Measurements from ENCODE around the gene LPAR1.

The LPAR1 gene

DNA sequence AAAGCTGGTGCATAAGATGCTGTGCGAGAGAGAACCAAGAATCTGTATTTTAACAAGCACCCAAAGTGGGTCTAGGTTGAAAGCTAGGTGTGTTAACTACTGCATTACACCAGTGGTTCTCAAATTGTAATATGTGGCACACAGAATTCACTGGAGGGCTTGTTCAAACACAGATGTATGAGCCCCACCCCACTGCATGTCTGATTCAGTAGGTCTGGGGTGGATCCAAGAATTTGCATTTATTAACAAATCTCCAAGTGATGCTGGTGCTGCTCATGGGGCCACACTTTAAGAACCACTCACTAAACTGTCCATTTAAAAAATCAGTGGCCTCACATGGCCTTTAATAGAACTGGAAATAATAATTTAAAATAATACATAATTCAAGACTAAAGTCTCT is 40.4 kb downstream of the LPAR1 start:
- Histone ChIP-seq H3K27ac (replicated peaks) (no peak overlapping the region), H3K27me3 (ENCODE audit: insufficient read depth, poor library complexity, severe bottlenecking) (no peaks in the 10 kb centered on the region), H3K4me3 (replicated peaks; ENCODE audit: insufficient read depth, low read length) (no peak overlapping the region)
- TF ChIP-seq, protein P1, sequence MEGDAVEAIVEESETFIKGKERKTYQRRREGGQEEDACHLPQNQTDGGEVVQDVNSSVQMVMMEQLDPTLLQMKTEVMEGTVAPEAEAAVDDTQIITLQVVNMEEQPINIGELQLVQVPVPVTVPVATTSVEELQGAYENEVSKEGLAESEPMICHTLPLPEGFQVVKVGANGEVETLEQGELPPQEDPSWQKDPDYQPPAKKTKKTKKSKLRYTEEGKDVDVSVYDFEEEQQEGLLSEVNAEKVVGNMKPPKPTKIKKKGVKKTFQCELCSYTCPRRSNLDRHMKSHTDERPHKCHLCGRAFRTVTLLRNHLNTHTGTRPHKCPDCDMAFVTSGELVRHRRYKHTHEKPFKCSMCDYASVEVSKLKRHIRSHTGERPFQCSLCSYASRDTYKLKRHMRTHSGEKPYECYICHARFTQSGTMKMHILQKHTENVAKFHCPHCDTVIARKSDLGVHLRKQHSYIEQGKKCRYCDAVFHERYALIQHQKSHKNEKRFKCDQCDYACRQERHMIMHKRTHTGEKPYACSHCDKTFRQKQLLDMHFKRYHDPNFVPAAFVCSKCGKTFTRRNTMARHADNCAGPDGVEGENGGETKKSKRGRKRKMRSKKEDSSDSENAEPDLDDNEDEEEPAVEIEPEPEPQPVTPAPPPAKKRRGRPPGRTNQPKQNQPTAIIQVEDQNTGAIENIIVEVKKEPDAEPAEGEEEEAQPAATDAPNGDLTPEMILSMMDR (IDR thresholded peaks at IDR 0.05; ENCODE audit: insufficient read depth, low read length): no peak
- TF ChIP-seq POLR2AphosphoS5 (IDR thresholded peaks at IDR 0.05; ENCODE audit: low read depth) (no peak), GABPA (IDR thresholded peaks at IDR 0.05; ENCODE audit: low read depth) (no peak), SPI1 (IDR thresholded peaks at IDR 0.05; ENCODE audit: borderline replicate concordance, low read depth) (no peak)
- TF ChIP-seq, protein P2, sequence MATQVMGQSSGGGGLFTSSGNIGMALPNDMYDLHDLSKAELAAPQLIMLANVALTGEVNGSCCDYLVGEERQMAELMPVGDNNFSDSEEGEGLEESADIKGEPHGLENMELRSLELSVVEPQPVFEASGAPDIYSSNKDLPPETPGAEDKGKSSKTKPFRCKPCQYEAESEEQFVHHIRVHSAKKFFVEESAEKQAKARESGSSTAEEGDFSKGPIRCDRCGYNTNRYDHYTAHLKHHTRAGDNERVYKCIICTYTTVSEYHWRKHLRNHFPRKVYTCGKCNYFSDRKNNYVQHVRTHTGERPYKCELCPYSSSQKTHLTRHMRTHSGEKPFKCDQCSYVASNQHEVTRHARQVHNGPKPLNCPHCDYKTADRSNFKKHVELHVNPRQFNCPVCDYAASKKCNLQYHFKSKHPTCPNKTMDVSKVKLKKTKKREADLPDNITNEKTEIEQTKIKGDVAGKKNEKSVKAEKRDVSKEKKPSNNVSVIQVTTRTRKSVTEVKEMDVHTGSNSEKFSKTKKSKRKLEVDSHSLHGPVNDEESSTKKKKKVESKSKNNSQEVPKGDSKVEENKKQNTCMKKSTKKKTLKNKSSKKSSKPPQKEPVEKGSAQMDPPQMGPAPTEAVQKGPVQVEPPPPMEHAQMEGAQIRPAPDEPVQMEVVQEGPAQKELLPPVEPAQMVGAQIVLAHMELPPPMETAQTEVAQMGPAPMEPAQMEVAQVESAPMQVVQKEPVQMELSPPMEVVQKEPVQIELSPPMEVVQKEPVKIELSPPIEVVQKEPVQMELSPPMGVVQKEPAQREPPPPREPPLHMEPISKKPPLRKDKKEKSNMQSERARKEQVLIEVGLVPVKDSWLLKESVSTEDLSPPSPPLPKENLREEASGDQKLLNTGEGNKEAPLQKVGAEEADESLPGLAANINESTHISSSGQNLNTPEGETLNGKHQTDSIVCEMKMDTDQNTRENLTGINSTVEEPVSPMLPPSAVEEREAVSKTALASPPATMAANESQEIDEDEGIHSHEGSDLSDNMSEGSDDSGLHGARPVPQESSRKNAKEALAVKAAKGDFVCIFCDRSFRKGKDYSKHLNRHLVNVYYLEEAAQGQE (IDR thresholded peaks at IDR 0.05; ENCODE audit: insufficient replicate concordance, low read depth): no peak
- no peak for DNase-seq (ENCODE audit: low read depth in 1 of 2, low spot score in 1 of 2)

DNA sequence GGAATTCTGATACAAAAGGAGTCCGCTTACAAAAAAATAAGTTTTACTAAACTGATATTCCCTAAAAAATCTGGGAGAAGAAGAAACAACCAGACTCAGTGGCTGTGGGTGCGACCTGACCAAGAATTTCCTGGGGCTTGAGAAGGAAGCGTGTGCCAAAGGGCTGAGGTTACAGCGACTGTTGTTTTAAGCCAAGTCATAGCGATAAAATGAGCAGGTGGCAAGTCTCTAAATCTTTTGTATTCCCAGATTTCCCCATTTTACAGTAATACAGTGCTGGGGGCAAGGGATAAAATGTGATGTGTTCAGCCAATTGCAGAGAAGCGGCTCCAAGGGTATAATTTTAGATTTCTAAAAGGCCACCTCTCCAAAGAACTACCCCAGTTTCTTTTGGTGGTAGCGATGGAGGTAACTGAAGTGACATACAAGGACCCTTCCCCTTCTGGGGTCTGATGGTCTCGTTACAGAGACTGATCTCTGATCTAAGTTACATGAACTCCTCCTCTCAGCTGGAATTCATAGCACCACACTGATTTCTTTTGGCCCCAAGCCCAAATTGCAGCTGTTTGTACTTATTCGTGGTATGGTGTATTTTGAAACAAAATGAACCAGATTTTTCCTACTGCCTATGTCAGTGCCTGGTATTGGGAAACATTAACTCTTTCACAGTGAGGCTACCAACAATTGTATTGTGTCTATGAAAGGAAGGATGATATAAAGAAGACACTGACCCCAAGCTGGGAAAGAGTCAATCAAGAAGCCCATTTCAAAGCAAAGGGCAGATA is 41.6 kb downstream of the LPAR1 start:
- DNase-seq (ENCODE audit: low read depth in 1 of 2, low spot score in 1 of 2): no peak
- Histone ChIP-seq H3K4me3 (replicated peaks; ENCODE audit: insufficient read depth, low read length) (no peak overlapping the region), H3K27ac (replicated peaks) (no peak overlapping the region), H3K27me3 (ENCODE audit: insufficient read depth, poor library complexity, severe bottlenecking) (no peaks in the 10 kb centered on the region)
- TF ChIP-seq, protein P2 (IDR thresholded peaks at IDR 0.05; ENCODE audit: insufficient replicate concordance, low read depth): no peak
- TF ChIP-seq GABPA (IDR thresholded peaks at IDR 0.05; ENCODE audit: low read depth) (no peak), POLR2AphosphoS5 (IDR thresholded peaks at IDR 0.05; ENCODE audit: low read depth) (no peak), SPI1 (IDR thresholded peaks at IDR 0.05; ENCODE audit: borderline replicate concordance, low read depth) (no peak)
- TF ChIP-seq, protein P1 (IDR thresholded peaks at IDR 0.05; ENCODE audit: insufficient read depth, low read length): no peak

DNA sequence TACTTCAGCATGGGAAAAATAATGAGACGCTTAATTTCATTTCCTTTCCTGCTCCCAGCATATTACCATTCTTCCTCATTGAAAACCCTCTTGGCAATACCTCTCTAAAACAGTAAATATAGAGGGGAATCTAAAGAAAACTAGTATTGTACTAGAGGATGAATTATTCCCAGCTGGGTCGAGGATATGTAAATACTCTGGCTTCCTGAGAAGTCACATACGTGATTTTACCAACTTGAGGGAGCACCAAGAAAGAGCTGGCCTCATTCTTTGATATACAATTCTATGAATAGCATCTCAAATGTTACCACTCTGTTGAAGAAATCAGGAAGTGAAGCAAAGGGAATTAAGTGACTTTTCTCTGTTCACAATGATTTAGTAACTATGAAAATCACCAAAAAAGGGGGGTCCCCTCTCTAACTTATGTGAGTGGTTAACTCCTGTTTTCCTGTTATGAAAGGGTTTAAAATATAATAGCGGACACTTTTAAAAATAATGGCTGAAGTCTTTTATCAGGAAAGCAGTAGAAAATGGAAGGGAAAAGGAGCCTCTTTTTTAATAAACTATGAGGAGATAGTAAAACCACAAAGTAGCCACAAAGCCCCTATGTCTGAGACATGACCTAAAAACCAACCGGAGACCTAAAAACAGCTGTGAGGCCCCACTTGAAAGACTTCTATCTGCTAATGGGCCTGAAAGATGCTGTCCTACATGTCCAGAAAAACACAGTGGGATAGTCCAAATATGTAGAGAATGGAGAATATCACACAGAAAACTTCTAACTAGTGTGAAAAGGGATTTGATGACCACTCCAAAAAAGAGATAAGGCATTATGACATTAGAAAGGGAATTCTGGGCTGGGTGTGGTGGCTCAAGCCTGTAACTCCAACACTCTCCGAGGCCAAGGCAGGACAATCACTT is 42.6 kb downstream of the LPAR1 start:
- DNase-seq (ENCODE audit: low read depth in 1 of 2, low spot score in 1 of 2): no peak
- no peak overlapping the region for H3K27ac ChIP-seq (replicated peaks)
- no peak overlapping the region for H3K4me3 ChIP-seq (replicated peaks; ENCODE audit: insufficient read depth, low read length)
- H3K27me3 ChIP-seq (ENCODE audit: insufficient read depth, poor library complexity, severe bottlenecking): no peaks in the 10 kb centered on the region
- TF ChIP-seq POLR2AphosphoS5 (IDR thresholded peaks at IDR 0.05; ENCODE audit: low read depth): no peak
- peak; percentile 74; the same call in 1 of the 2 replicates for TF ChIP-seq SPI1 (IDR thresholded peaks at IDR 0.05; ENCODE audit: borderline replicate concordance, low read depth)

DNA sequence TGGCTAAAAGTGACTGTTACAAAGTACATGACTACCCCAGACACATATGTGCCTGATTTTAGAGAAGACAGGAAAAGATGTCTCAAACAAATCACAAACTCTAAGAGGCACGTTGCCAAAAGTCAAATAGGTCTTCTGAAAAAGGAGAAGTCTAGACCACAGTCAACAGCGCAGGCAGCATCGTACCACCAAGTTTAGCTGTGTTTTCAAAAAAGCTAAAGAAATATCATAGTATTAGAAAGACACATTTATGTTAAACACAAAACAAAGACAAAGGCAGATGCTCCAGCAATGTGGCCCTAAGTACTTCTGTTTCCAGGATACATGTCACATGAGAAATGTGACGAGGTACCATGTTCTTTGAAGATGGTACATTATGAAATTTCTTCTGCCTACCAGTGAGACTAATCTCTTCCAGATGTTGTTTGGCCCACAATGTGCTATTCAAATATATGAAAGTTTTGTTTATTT is 43.5 kb downstream of the LPAR1 start:
- peak in 1 of 2 experiments; percentile 66 for DNase-seq (ENCODE audit: low read depth in 1 of 2, low spot score in 1 of 2)
- Histone ChIP-seq H3K27ac (replicated peaks) (no peak overlapping the region), H3K4me3 (replicated peaks; ENCODE audit: insufficient read depth, low read length) (no peak overlapping the region), H3K27me3 (ENCODE audit: insufficient read depth, poor library complexity, severe bottlenecking) (no peaks in the 10 kb centered on the region)
- peak; percentile 90 for TF ChIP-seq SPI1 (IDR thresholded peaks at IDR 0.05; ENCODE audit: borderline replicate concordance, low read depth)
- TF ChIP-seq POLR2AphosphoS5 (IDR thresholded peaks at IDR 0.05; ENCODE audit: low read depth): no peak
